NCI-H526 treated with DMSO at 0.1 percent for 48 hours (cell line): ENCODE results near the gene CACFD1.
A peak's percentile ranks its signal among the peaks of the same experiment; 100 is the strongest.

Source experiments
- DNase-seq: peaks from one replicate; lab custom pipeline; 2025; lab: John Stamatoyannopoulos, UW

Gene CACFD1

DNA sequence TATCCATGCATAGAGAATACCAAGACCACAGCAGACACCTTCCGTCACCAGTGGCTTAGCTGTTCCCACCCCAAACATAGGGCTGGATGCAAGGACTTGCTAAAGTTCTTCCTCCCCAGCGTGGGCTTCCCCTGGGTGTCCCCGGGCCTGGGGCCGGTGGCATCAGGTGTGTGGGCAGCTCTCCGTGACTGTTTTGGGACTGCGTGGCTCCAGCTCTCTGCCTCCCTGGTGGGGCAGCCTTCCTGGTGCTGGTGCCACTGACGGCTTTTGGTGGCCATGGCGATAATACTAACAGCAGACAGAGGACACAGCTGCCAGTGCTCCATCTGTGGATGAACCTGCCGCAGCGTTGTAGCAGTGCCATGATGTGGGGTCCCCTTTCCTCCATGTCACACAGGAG lies 4.9 kb downstream of the CACFD1 start:
- no peak for DNase-seq

DNA sequence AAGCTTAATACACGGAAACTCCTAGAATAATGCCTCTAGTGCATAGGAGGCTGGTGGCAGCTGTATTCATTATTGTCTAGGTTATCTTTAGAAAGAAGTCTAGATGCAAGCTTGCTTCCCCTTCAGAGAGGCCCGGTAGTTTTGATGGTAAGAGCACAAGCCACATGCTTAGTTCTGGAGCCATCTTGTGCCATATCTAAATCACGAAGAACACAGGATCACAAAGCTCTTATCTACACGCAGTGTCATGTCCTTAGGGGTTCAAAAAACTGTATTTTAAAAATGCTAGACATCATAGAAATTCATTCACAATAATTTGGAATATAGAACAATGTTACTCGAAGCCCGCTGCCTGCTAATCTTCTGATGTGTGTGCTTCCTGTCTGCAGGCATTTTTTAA lies 6.2 kb downstream of the CACFD1 start:
- DNase-seq, result no peak

DNA sequence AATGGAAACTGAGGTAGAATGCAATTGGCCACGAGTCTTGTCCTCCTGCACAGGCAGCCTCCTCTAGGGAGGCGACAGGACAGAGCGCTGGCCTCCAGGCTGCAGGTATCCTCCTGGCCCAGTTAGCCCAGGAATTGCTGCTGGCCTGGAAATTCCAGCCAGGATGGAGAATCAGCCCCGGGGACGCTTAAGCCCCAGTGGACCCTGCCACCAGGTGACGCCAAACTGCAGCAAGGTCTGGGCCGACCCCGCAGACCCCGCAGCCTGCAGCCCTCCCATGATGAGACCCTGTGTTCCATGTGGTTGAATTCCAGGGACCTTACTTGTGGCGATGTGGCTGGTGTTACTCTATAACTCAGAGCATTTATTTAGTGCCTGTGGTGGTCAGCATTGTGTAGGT lies 7.3 kb downstream of the CACFD1 start:
- no peak for DNase-seq

DNA sequence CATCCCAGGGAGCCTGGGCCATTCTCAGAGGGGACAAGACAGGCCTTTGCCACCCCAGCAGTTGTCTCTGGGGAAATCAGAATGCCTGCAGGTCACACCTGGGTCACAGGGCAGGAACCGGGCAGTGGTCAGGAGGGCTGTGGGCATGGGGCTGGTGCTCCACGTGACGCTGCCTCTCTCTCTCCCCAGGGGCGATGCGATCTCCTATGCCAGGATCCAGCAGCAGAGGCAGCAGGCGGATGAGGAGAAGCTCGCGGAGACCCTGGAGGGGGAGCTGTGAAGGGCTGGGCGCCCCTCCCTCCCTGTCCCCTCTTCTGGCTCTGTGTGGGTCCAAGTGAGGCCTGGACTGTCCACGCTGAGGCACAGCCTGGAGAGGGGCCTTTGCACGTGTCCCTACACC lies 8.6 kb downstream of the CACFD1 start:
- DNase-seq, result no peak

DNA sequence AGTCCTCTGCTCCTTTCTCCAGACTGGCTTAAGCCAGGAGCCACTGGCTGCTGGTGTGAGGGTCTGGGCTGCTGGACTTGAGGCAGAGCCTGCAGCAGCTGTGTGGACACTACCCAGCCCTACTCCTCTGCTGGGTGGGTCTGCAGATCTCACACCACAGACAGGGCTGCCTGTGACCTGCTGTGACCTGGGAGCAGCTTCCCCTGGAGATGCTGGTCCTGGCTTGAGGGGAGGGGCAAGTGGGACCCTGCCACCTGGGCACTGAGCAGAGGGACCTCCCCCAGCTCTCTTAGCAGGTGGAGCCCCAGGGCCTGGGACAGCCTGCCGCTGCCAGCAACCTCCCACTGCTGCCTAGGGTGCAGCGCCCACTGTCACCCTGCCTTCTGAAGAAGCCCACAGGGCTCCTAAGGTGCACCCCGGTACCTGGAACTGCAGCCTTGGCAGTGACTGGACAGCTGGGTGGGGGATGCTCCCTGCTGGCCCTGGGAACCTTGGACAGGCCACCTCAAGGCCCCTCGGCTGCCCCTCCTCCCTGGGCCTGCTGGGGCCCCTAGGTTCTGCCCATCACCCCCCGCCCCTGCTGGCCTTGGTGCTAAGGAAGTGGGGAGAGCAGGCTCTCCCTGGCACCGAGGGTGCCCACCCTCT lies 9.1 kb downstream of the CACFD1 start:
- DNase-seq, result no peak

DNA sequence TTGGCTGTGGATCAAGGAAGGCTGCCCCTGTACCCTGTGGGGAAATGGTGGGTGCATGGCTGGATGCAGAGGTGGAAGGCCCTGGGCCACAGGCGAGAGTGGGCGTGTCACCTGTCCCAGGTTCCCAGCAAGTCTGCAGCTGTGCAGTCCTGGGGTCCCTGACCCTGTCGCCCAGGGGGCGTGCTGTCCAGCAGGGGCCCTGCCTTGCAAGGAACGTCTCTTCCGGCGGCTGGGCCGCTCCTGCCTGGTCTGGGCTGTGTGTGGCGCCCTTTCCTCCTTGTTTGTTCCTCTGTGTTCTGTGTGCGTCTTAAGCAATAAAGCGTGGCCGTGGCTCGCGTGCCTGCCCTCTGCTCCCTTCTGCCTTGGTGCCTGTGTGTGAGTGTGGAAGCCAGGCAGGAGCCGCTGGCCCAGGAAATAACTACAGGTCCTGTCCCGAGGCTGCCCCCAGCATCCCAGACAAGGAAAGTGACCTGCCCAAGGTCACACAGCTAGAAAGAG lies 10.7 kb downstream of the CACFD1 start:
- DNase-seq, result no peak

DNA sequence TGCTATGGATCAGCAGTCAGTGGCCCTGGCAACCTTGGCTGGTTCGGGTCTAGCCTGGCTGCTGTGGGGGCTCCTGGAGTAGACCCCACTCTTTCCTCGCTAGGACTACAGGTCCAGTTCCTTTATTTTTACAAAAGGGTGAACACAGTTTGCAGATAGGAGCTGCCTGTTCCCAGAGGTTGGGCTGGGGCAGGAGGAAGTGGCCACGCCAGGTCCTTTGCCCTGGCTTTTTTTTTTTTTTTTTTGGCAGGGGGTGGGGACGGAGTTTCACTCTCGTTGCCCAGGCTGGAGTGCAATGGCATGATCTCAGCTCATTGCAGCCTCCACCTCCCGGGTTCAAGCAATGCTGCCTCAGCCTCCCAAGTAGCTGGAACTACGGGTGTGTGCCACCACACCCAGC lies 11.2 kb downstream of the CACFD1 start:
- no peak for DNase-seq

DNA sequence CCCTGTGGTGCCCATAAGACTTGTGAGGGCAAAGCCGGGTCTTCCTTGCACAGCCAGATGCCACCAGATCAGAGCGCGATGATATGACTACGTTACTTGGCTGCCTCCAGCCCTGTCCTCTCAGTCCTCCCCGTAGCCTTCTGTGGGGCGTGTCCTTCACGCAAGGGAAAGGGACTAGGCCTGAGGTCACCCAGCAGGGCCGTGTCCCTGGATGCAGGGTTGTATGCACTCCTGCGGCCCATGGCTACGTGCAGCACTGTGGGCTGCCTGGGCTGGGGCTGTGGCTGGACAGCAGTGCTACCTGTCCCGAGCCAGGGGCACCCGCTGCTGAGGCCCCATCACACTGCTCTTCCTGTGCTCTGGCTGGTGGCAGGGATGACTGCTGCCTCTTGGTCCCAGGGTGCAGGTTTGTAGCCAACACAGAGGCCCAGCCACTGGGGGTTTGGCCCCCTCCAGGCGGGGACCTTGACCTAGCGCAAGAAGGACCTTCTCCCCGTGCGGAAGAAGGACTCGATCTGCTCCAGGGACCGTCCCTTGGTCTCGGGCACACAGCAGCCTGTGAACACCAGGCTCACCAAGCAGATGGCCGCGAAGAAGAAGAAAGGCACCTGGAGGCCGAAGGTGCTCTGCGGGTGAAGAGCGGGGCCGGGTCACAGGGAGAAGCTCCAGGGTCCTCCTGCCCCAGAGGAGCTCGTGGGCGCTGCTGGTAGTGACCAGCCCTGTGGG lies 11.9 kb downstream of the CACFD1 start:
- DNase-seq, result no peak

DNA sequence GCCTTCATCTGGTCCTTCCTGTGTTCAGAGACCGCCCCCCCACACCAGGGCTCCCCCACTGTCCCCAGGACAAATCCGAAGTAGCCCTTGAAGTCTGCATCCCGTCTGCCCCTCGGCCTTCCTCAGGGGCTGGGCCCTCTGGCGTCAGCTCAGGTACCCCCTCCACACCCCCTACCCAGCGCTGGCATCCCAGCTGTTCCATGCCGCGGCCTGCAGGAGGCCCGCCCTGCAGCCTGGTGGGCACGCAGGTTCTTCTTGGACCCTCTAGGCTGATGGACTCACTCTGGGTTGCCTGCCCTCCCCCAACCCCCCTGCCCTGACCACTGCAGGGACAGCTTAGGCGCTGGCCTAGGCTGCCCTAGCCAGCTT lies 12.5 kb downstream of the CACFD1 start:
- DNase-seq, result no peak

DNA sequence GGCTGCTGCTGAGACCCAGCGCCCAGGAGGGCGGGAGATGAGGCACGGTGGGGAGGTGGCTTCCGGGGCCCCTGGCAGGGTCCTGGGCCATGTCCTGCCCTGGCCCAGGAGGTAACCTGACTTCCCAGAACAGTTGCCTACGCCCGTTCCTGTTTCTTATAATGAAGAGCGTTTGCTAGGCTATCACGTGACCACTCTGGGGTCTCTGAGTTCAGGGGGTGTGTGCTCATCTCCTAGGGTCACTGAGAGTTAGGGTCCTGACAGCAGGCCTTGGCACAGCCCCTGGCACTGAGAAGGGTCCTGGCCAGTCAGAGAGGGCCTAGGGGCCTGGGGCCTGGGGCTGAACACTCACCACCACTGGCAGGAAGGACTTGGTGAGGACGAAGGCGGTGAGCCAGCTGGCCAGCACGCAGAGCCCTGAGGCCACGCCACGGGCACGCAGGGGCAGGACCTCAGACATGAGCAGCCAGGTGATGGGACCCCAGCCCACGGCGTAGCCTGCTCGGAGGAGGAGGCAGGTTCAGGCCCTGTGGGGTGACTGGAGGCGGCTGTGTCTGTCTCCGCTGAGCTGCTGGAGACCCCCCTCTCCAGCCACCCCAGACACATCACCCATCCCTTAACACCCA lies 13.1 kb downstream of the CACFD1 start:
- DNase-seq, result no peak

DNA sequence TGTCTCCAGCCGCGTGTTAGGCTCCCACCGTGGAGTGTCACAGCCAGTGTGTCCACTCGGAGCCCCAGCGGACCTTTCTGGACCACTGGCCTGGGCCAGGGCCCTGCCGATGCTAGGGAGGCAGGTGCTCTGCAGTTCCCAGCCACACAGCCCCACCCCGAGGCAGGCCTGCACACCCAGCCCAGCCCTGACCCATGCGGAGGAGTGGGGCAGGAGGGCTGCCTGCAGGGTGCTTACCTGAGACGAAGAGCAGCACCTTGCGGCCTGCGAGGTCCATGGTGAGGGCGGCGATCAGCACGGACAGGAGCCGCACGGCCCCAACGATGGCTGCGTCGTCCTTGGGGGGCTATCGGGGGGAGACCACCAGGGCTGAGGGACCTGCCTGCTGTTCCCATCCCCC lies 14.0 kb downstream of the CACFD1 start:
- no peak for DNase-seq

DNA sequence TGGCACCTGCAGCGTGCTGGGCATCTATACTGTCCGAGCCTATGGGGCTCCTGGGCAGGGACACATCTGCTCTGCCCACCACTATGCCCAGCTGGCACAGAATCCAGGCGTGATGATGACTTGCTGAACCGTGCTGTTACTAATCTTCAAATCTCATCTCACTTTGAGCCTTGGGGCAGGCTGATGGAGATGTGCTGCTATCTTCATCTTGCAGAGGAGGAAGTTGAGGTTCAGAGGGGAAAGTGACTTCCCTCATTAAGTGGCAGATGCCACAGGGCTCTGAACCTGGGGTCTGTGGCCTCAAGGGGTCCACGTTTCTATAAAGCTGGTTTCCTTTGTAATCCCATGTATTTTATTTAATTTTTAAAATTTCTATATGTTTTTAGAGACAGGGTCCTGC lies 14.4 kb downstream of the CACFD1 start:
- DNase-seq, result no peak

DNA sequence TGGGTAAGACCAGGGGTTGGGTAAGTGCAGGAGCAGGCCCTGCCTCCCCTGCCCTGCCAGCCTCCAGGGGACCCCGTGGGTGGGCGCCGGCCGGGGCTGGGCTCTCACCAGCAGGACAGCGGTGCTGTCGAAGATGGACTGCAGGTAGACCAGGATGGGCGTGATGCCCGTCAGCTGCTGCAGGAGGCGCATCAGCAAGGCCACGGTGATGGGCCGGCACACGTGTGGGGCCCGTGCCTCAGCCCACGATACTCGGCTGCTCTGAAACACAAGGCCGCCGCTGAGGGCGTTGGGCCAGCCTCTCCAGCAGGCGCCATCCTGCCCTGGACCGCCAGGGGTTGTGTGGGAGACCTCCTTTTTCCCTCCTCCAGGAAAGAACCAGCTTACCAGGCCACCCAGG lies 15.1 kb downstream of the CACFD1 start:
- no peak for DNase-seq

DNA sequence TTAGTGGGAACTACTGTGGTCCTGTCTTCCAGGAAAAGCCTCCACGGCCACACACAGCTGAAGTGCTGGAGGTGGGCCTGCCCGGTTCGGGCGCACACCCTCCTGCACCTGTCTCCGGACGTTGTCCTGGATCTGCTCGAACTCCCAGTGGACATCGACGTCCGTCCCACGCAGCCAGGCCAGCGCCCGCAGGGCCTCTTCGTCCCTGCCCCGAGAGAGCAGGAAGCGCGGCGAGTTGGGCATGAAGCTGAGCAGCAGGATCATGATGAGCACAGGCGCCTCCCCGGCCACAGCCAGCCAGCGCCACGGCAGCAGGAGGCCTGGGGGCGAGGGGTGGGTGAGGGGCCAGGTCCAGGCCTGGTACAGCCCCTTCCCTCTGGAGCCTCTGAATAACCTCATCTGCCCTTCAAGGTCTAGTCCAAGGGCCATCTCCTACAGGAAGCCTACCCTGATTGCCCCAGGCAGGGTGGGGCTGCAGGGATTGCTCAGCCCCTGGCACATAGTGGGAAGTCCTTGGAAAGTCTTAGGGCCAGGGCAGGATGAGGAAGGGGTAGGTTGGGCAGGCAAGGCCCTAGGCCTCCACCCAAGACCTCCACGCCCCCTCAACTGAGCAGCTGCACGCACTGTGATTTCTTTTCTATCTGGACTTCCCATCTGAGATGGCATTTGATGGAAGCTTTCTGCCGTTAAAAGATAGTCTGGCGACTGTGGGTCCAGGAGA lies 15.7 kb downstream of the CACFD1 start:
- no peak for DNase-seq

DNA sequence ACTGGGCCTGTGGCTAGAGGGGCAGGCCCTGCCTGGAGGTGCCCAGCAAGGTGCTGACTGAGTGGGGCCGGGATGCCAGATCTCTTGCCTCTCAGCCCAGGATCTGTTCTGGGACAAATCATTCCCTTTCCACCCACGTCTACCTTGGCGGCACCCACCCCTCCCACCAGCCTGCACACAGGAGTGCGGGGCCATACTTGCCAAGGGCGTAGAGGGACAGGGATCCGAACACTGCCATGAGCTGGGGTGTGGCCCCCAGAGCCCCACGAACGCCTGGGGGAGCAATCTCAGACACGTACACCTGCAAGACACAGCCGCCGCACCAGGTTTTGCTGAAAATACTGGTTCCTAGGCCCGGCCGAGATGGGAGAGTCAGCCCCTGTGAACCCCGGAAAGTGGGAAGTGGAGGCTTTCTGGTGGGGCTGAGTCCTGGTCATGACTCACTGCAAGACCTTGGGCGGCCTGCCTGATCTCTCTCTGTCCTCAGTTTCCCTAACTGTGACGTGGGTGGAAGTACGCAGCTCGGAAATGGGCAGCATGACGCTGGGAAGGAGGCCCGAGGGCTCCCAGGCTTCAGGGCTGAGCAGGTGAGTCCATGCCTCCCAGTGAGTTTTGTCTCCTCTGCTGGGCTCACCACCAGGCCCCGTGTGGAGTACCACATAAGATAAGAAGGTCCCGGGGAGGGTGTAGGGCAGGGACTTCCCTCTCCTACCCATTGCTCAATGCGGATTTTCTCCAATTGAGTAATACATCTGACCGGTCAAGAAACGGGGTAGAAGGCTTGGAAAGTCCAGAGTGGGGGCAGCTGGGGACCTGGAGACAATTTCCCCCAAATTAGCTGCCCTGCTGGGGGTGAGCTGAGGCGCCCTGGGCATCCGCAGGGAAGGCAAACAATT lies 16.5 kb downstream of the CACFD1 start:
- no peak for DNase-seq

DNA sequence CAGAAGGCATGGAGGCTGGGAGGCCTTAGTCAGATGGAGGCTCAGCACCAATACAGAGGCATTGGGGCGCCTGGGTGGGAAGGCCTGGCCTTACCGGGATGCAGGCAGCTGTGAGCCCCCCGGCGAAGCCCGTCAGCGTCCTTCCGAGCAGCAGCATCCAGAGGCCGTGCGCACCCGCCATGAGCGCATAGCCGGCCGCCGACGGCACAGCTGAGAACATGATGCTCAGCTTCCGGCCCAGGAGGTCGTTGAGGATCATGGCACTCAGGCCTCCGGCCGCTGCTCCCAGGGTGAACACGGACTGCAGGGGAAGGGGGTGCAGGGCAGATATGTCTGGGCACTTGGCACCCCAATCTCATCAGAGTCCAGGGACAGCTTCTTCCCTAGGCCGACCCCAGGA lies 17.2 kb downstream of the CACFD1 start:
- no peak for DNase-seq

DNA sequence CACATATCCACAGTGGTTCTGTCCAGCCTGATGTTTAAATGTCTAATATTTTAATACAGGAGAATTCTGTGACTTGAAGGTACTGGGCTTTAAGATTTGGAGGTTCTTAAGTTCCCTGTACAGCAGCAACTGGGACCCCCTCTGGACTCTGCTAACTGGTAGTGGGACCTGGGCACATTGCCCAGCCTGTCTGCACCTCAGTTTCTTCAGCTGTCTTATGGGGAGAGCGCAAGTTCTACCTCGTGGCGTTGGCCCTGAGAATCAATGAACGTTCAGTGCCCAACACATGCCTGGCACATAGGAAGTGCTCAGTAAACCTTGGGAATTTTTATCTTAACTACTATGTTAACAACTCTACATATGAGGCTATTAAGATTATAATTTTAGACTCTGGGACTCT lies 17.7 kb downstream of the CACFD1 start:
- DNase-seq, result no peak

DNA sequence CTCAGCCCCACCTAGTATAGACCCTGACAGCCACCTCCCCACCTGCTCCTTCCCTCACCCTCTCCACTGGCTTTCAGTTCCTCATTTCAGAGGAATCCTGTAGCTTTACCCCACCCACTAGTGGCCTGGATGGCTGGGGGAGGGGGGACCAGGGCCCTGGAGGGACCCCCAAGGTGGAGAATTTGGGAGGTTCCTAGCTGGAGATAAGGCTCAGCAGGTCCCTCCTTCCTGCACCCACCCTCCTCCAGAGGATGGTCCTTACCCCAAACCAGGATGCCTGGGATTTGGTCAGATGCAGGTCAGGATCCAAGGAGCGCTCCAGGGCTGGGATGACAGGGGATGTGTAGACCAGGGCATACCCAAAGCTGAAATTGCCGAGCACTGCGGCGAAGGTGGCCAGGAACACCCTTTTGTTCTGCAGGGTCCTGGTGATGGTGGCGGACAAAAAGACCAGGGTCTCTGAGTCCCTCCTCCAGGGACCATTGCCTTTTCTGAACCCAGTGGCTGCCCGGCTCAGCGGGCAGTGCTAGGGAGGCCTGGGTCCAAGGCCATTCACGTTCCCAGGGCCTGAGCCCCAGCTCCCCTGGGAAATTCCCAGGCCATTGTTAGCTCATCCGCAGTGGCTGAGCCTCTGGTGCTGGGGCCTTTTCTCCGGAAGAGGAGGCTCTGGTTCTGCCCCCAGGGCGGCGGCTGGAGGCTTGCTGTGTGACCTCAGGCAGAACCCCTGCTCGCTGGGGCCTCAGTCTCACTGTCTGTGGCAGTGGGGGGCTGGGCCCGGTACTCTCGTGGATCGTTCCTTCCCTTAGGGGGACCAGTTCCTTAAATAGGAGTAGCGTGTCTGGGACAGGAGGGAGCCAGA lies 18.4 kb downstream of the CACFD1 start:
- no peak for DNase-seq

DNA sequence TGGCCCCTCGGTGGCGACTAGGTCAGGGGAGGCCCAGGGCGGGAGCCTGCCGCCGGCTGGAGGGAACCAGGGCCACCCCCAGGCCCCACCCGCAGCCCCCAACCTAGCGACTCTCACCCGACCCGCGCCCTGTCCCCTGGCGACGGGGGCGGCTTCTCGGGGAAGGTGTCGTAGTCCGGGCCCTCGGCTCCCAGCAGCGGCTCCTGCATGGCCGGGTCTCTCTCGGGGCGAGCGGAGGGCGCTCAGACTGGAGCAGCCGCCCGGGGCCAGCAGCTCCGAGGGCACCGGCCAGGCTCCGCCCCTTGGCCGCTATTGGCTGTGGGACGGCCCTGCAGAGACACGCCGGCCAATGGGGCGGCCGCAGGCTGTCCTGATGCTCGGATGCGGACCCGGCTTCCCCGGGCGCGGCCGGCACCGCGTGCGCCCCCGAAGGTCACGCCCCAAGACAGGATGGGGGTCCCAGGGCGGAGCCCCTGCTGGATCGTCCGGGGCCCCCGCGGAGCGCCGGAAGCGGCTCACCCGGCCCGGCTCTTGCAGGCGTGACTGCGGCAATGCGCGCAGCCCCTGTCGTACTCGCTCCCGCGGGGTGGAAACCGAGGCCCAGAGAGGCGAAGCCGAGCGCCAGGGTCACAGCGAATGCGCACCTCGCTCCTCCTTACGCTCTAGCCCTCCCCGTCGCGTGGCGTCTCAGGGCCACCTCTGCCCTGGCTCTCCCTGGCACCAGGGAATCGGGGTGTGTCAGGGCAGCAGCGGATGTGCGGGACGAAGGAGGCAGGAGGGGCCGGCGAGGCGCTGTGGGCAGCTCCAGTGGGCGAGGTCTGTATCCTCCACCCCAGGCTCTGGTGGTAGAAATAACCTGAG lies 19.3 kb downstream of the CACFD1 start, which contains the start of gene SLC2A6:
Gene SLC2A6, minus strand, starts transcription at position 249 of the 861 bp plus-strand sequence. Its CDS starts 40 bp downstream, at position 209.
- DNase-seq, result peak; percentile 39

DNA sequence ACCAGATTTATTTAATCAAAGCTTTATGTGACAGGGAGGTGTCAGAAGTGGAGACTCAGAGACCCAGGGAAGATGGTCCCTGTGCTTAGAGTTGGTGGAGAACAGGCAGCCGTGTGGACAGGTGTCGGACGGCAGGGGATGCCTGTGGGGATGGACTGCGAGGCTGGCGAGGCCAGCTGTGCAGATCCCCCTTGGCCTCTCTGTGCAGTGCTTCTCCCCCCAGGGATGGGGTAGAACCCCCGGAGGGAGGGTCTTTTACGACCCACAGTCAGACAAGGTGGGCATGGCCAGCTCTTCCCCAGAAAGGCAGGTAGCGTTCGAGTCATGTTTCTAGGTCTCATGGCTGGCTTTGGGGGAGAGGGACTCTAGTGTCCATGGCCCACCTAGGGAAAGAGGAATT lies 23.8 kb downstream of the CACFD1 start:
- no peak for DNase-seq
